Colon (tissue), 2 donors: ENCODE measurements around the gene TXNRD2.

Experiments used
- FAIRE-seq: peaks from 2 replicates; lab custom pipeline; 2012; peaks lifted over from hg19 to GRCh38; lab: Jason Lieb, UNC
- donor health status: control.
- donor health status: control.

The TXNRD2 gene

GRCh38 chr22:19941365-19942082, at the start of gene TXNRD2, which contains the start of gene COMT:
TSS of gene TXNRD2 (minus strand) at chr22:19941818. CDS start at chr22:19941803, 15 bp downstream.
TSS of gene COMT (plus strand) at chr22:19941772. CDS start at chr22:19962527, 20,755 bp downstream.
- FAIRE-seq: no peak

GRCh38 chr22:19991395-19991644, 49.7 kb upstream of the TXNRD2 start:
- no peak for FAIRE-seq

GRCh38 chr22:19990609-19991394, 49.2 kb upstream of the TXNRD2 start:
- no peak for FAIRE-seq

GRCh38 chr22:19990188-19990587, 48.6 kb upstream of the TXNRD2 start:
- FAIRE-seq: no peak

GRCh38 chr22:19989725-19990067, 48.1 kb upstream of the TXNRD2 start:
- no peak for FAIRE-seq

- no peak for FAIRE-seq
Observed at GRCh38 chr22:19988965-19989724, 47.5 kb upstream of the TXNRD2 start.

GRCh38 chr22:19988331-19988808, 46.8 kb upstream of the TXNRD2 start:
- no peak for FAIRE-seq

- no peak for FAIRE-seq
Observed at GRCh38 chr22:19987394-19988306, 46.0 kb upstream of the TXNRD2 start.

- FAIRE-seq: no peak
Observed at GRCh38 chr22:19986410-19987341, 45.1 kb upstream of the TXNRD2 start.

GRCh38 chr22:19986011-19986409, 44.4 kb upstream of the TXNRD2 start:
- no peak for FAIRE-seq

- FAIRE-seq: no peak
Observed at GRCh38 chr22:19984851-19985811, 43.5 kb upstream of the TXNRD2 start.

GRCh38 chr22:19984201-19984753, 42.7 kb upstream of the TXNRD2 start:
- FAIRE-seq: no peak

GRCh38 chr22:19983741-19984140, 42.1 kb upstream of the TXNRD2 start:
- FAIRE-seq: no peak

GRCh38 chr22:19982991-19983578, 41.5 kb upstream of the TXNRD2 start:
- no peak for FAIRE-seq

- no peak for FAIRE-seq
Observed at GRCh38 chr22:19981961-19982920, 40.6 kb upstream of the TXNRD2 start.

GRCh38 chr22:19981171-19981960, 39.7 kb upstream of the TXNRD2 start:
- no peak for FAIRE-seq

GRCh38 chr22:19980766-19981165, 39.1 kb upstream of the TXNRD2 start:
- FAIRE-seq: no peak
